Nucleus accumbens (tissue), 56 donors: ENCODE results near the gene LIMS1.

Experiments
- DNase-seq, 56 donors: peaks; one replicate each; lab custom pipeline; 2025; lab: John Stamatoyannopoulos, UW

Gene LIMS1

GRCh38 chr2:108612153-108612513 is 77.9 kb downstream of the LIMS1 start:
- DNase-seq, result no peak

GRCh38 chr2:108612514-108613183 is 78.4 kb downstream of the LIMS1 start:
- DNase-seq, result no peak

GRCh38 chr2:108613261-108614042 is 79.2 kb downstream of the LIMS1 start:
- no peak for DNase-seq

- DNase-seq, result no peak
These were observed 79.8 kb downstream of the LIMS1 start for GRCh38 chr2:108614043-108614545.

- DNase-seq, result no peak
These were observed 80.4 kb downstream of the LIMS1 start for GRCh38 chr2:108614659-108615058.

GRCh38 chr2:108615480-108616090 is 81.3 kb downstream of the LIMS1 start:
- no peak for DNase-seq

- DNase-seq, result no peak
These were observed 82.0 kb downstream of the LIMS1 start for GRCh38 chr2:108616318-108616717.

GRCh38 chr2:108616751-108617161 is 82.5 kb downstream of the LIMS1 start:
- DNase-seq, result no peak

GRCh38 chr2:108617617-108618016 is 83.3 kb downstream of the LIMS1 start:
- DNase-seq, result no peak

- DNase-seq, result no peak
These were observed 85.8 kb downstream of the LIMS1 start for GRCh38 chr2:108619925-108620620.

GRCh38 chr2:108620656-108621055 is 86.4 kb downstream of the LIMS1 start:
- no peak for DNase-seq

GRCh38 chr2:108621087-108621559 is 86.9 kb downstream of the LIMS1 start:
- DNase-seq, result no peak

- no peak for DNase-seq
These were observed 87.7 kb downstream of the LIMS1 start for GRCh38 chr2:108621687-108622681.

- no peak for DNase-seq
These were observed 89.3 kb downstream of the LIMS1 start for GRCh38 chr2:108623616-108624015.

GRCh38 chr2:108625186-108625827 is 91.0 kb downstream of the LIMS1 start:
- DNase-seq, result no peak

GRCh38 chr2:108625828-108626195 is 91.5 kb downstream of the LIMS1 start:
- DNase-seq, result no peak

GRCh38 chr2:108626995-108627394 is 92.7 kb downstream of the LIMS1 start:
- DNase-seq, result no peak

- DNase-seq, result no peak
These were observed 93.8 kb downstream of the LIMS1 start for GRCh38 chr2:108627911-108628567.

- DNase-seq, result no peak
These were observed 94.7 kb downstream of the LIMS1 start for GRCh38 chr2:108628936-108629335.
